ENCODE results near the gene PCNX2.
A peak's percentile ranks its signal among the peaks of the same experiment; 100 is the strongest.
"Not testable (repeated sequence)": the region's sequence is repeated elsewhere in the genome, so short reads cannot be mapped to it uniquely, and the experiment has no call there.

The PCNX2 gene

GRCh38 chr1:233113009-233113879 lies 182.3 kb downstream of the PCNX2 start:
- DNase-seq (ENCODE audit: low read depth) = peak; percentile 99
- no peak for TF ChIP-seq CTCF (IDR thresholded peaks at IDR 0.05; ENCODE audit: insufficient read depth, low read depth, low read length, missing control alignments)
- peak overlapping the region; percentile 30 for H3K4me3 ChIP-seq (ENCODE audit: low read length)

- H3K4me3 ChIP-seq (ENCODE audit: low read length) = no peak overlapping the region
- TF ChIP-seq CTCF (IDR thresholded peaks at IDR 0.05; ENCODE audit: insufficient read depth, low read depth, low read length, missing control alignments) = no peak
- DNase-seq (ENCODE audit: low read depth) = no peak
These were observed 183.1 kb downstream of the PCNX2 start for GRCh38 chr1:233112186-233113008.

GRCh38 chr1:233111731-233112130 lies 183.8 kb downstream of the PCNX2 start:
- DNase-seq (ENCODE audit: low read depth) = no peak

GRCh38 chr1:233109096-233109495 lies 186.4 kb downstream of the PCNX2 start:
- no peak for TF ChIP-seq CTCF (IDR thresholded peaks at IDR 0.05; ENCODE audit: insufficient read depth, low read depth, low read length, missing control alignments)
- DNase-seq (ENCODE audit: low read depth) = no peak
- no peak overlapping the region for H3K4me3 ChIP-seq (ENCODE audit: low read length)

More at GRCh38 chr1:233111731-233112130, 183.8 kb downstream of the PCNX2 start:
- H3K4me3 ChIP-seq (ENCODE audit: low read length) = no peak overlapping the region
- TF ChIP-seq CTCF (IDR thresholded peaks at IDR 0.05; ENCODE audit: insufficient read depth, low read depth, low read length, missing control alignments) = no peak

GRCh38 chr1:233107716-233108130 lies 187.8 kb downstream of the PCNX2 start:
- peak; percentile 91 for DNase-seq (ENCODE audit: low read depth)
- not testable (repeated sequence) for H3K4me3 ChIP-seq (ENCODE audit: low read length)

- H3K4me3 ChIP-seq (ENCODE audit: low read length) = no peak overlapping the region
- TF ChIP-seq CTCF (IDR thresholded peaks at IDR 0.05; ENCODE audit: insufficient read depth, low read depth, low read length, missing control alignments) = no peak
- DNase-seq (ENCODE audit: low read depth) = peak; percentile 46
These were observed 188.3 kb downstream of the PCNX2 start for GRCh38 chr1:233107130-233107660.

- TF ChIP-seq CTCF (IDR thresholded peaks at IDR 0.05; ENCODE audit: insufficient read depth, low read depth, low read length, missing control alignments) = no peak
- no peak overlapping the region for H3K4me3 ChIP-seq (ENCODE audit: low read length)
- DNase-seq (ENCODE audit: low read depth) = peak; percentile 54
These were observed 190.3 kb downstream of the PCNX2 start for GRCh38 chr1:233105225-233105624.

All from epithelial cell of esophagus (primary cell).